ENCODE data around the gene PAM.

GRCh38 chr5:102866237-102866600 lies 111.1 kb downstream of the PAM start:
- TF ChIP-seq SIN3A (IDR thresholded peaks at IDR 0.05; ENCODE audit: borderline replicate concordance, insufficient read depth, low read length) = no peak
- TF ChIP-seq POLR2AphosphoS5 (IDR thresholded peaks at IDR 0.05; ENCODE audit: low read depth, low read length) = no peak
- no peak for TF ChIP-seq TAF1 (IDR thresholded peaks at IDR 0.05; ENCODE audit: borderline replicate concordance, insufficient read depth, low read length)
- TF ChIP-seq, protein P1, sequence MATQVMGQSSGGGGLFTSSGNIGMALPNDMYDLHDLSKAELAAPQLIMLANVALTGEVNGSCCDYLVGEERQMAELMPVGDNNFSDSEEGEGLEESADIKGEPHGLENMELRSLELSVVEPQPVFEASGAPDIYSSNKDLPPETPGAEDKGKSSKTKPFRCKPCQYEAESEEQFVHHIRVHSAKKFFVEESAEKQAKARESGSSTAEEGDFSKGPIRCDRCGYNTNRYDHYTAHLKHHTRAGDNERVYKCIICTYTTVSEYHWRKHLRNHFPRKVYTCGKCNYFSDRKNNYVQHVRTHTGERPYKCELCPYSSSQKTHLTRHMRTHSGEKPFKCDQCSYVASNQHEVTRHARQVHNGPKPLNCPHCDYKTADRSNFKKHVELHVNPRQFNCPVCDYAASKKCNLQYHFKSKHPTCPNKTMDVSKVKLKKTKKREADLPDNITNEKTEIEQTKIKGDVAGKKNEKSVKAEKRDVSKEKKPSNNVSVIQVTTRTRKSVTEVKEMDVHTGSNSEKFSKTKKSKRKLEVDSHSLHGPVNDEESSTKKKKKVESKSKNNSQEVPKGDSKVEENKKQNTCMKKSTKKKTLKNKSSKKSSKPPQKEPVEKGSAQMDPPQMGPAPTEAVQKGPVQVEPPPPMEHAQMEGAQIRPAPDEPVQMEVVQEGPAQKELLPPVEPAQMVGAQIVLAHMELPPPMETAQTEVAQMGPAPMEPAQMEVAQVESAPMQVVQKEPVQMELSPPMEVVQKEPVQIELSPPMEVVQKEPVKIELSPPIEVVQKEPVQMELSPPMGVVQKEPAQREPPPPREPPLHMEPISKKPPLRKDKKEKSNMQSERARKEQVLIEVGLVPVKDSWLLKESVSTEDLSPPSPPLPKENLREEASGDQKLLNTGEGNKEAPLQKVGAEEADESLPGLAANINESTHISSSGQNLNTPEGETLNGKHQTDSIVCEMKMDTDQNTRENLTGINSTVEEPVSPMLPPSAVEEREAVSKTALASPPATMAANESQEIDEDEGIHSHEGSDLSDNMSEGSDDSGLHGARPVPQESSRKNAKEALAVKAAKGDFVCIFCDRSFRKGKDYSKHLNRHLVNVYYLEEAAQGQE (IDR thresholded peaks at IDR 0.05; ENCODE audit: insufficient read depth in 1 of 2, low read depth in 2 of 2, low read length in 2 of 2) = no peak

Data from PFSK-1 (cell line).